ENCODE results near the gene CELSR1. TPM values are rescaled to one million over a fixed set of nuclear protein-coding genes. Genes with fewer than 3 reads are reported as not detected.

CELSR1 gene
- total and polyA plus RNA-seq, 2 of the 13 experiments (the other 11 are each of a cell fraction or from before 2014, with no cell fraction given) = 0.78 to 1.8 TPM

DNA sequence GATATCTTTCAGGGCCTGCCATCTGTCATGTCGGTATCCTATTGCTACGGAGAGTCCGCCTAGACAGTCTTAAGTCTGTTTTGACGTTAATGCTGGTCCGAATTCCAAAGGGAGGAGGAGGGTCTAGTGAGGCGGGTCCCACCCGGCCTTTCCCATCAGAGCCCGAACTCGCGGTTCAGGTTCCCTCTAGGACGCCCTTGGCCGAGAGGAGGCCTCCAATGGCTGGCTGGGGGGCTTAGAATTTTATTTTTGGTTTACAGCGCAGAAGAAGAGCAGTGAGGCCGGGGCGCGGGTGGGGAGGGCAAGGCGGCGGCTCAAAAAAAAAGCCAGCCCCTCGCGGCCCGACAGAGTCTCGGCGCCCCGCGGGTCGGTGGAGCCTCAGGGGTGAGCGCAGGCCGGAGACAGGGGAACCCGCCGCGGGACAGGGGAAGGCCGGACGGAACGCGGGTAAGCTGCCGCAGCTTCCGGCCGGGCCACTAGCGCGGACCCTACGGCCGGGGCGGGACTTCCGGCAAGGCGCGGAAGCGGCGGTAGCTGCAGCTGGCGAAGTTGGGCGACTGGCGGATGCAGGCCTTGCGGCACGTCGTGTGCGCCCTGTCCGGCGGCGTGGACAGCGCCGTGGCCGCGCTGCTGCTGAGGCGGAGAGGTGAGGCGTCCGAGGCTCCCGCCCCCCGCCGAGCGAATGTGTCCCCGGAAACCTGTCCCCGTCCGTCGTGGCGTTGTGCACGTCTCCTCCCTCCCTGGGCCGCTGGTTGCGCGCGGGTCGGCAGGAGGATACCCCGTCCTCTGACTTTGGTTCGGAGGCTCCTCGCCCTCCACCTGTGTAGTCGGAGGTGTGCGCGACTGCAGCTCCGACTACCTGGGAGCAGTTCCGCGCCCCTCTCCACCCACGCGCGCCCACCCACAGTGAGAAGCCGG lies 202.0 kb downstream of the CELSR1 start, which contains the start of gene TRMU (continued):
- TF ChIP-seq, protein P1, sequence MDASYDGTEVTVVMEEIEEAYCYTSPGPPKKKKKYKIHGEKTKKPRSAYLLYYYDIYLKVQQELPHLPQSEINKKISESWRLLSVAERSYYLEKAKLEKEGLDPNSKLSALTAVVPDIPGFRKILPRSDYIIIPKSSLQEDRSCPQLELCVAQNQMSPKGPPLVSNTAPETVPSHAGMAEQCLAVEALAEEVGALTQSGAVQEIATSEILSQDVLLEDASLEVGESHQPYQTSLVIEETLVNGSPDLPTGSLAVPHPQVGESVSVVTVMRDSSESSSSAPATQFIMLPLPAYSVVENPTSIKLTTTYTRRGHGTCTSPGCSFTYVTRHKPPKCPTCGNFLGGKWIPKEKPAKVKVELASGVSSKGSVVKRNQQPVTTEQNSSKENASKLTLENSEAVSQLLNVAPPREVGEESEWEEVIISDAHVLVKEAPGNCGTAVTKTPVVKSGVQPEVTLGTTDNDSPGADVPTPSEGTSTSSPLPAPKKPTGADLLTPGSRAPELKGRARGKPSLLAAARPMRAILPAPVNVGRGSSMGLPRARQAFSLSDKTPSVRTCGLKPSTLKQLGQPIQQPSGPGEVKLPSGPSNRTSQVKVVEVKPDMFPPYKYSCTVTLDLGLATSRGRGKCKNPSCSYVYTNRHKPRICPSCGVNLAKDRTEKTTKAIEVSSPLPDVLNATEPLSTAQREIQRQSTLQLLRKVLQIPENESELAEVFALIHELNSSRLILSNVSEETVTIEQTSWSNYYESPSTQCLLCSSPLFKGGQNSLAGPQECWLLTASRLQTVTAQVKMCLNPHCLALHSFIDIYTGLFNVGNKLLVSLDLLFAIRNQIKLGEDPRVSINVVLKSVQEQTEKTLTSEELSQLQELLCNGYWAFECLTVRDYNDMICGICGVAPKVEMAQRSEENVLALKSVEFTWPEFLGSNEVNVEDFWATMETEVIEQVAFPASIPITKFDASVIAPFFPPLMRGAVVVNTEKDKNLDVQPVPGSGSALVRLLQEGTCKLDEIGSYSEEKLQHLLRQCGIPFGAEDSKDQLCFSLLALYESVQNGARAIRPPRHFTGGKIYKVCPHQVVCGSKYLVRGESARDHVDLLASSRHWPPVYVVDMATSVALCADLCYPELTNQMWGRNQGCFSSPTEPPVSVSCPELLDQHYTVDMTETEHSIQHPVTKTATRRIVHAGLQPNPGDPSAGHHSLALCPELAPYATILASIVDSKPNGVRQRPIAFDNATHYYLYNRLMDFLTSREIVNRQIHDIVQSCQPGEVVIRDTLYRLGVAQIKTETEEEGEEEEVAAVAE (CRISPR knock-in tag; IDR thresholded peaks at IDR 0.05; ENCODE audit: borderline replicate concordance) = peak; percentile 76; the same call in 1 of the 2 replicates
- TF ChIP-seq SATB2 (CRISPR knock-in tag; IDR thresholded peaks at IDR 0.05) = peak; percentile 79; the same call in 1 of the 2 replicates
- peak; percentile 76 for TF ChIP-seq MED13 (CRISPR knock-in tag; IDR thresholded peaks at IDR 0.05)
- TF ChIP-seq ZNF703 (CRISPR knock-in tag; IDR thresholded peaks at IDR 0.05; ENCODE audit: borderline replicate concordance) = peak; percentile 75; the same call in 1 of the 2 replicates
- peak; percentile 49 for TF ChIP-seq HNF4A (CRISPR knock-in tag; IDR thresholded peaks at IDR 0.05)
- TF ChIP-seq RFX5 (IDR thresholded peaks at IDR 0.05; ENCODE audit: low read depth, low read length) = peak; percentile 41; the same call in 1 of the 2 replicates
- no peak for TF ChIP-seq ZNF33A (CRISPR knock-in tag; IDR thresholded peaks at IDR 0.05; ENCODE audit: borderline replicate concordance)
- TF ChIP-seq, protein P2, sequence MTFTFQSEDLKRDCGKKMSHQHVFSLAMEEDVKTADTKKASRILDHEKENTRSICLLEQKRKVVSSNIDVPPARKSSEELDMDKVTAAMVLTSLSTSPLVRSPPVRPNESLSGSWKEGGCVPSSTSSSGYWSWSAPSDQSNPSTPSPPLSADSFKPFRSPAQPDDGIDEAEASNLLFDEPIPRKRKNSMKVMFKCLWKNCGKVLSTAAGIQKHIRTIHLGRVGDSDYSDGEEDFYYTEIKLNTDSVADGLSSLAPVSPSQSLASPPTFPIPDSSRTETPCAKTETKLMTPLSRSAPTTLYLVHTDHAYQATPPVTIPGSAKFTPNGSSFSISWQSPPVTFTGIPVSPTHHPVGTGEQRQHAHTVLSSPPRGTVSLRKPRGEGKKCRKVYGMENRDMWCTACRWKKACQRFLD (CRISPR knock-in tag; IDR thresholded peaks at IDR 0.05; ENCODE audit: borderline replicate concordance) = peak; percentile 83; the same call in 1 of the 2 replicates
- 0 out of 2 replicates have a peak, but pooled peaks have one; percentile 31 for TF ChIP-seq FOXJ3 (CRISPR knock-in tag; IDR thresholded peaks at IDR 0.05; ENCODE audit: borderline replicate concordance)
- peak; percentile 92 for TF ChIP-seq ZNF331 (CRISPR knock-in tag; IDR thresholded peaks at IDR 0.05)
- TF ChIP-seq ARHGAP35 (CRISPR knock-in tag; IDR thresholded peaks at IDR 0.05; ENCODE audit: borderline replicate concordance) = peak; percentile 93
- TF ChIP-seq ZNF615 (CRISPR knock-in tag; IDR thresholded peaks at IDR 0.05; ENCODE audit: borderline replicate concordance) = no peak
- peak; percentile 89 for TF ChIP-seq ATF7-NPFF (CRISPR knock-in tag; IDR thresholded peaks at IDR 0.05; ENCODE audit: low read depth)
- TF ChIP-seq, protein P3, sequence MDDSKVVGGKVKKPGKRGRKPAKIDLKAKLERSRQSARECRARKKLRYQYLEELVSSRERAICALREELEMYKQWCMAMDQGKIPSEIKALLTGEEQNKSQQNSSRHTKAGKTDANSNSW (CRISPR knock-in tag; IDR thresholded peaks at IDR 0.05; ENCODE audit: borderline replicate concordance) = peak; percentile 77; the same call in 1 of the 2 replicates
- TF ChIP-seq ZNF792 (CRISPR knock-in tag; IDR thresholded peaks at IDR 0.05) = peak; percentile 58; the same call in 1 of the 2 replicates
- TF ChIP-seq KLF6 (CRISPR knock-in tag; IDR thresholded peaks at IDR 0.05) = no peak; the same call in 1 of the 2 replicates
- peak; percentile 86; the same call in 1 of the 2 replicates for TF ChIP-seq ZNF547 (CRISPR knock-in tag; IDR thresholded peaks at IDR 0.05)
- 0 out of 2 replicates have a peak, but pooled peaks have one; percentile 49 for TF ChIP-seq ZNF180 (CRISPR knock-in tag; IDR thresholded peaks at IDR 0.05; ENCODE audit: borderline replicate concordance, low read depth)
- peak; percentile 89 for TF ChIP-seq AHR (CRISPR knock-in tag; IDR thresholded peaks at IDR 0.05)
- TF ChIP-seq ZNF678 (CRISPR knock-in tag; IDR thresholded peaks at IDR 0.05) = peak; percentile 26; the same call in 1 of the 2 replicates
- TF ChIP-seq KDM5A (IDR thresholded peaks at IDR 0.05; ENCODE audit: borderline replicate concordance, low read length) = peak; percentile 95
- TF ChIP-seq MIER2 (CRISPR knock-in tag; IDR thresholded peaks at IDR 0.05) = peak; percentile 73; the same call in 1 of the 2 replicates
- TF ChIP-seq NR1H2 (CRISPR knock-in tag; IDR thresholded peaks at IDR 0.05; ENCODE audit: borderline replicate concordance, low read depth) = 0 out of 2 replicates have a peak, but pooled peaks have one; percentile 71
- 0 out of 2 replicates have a peak, but pooled peaks have one; percentile 17 for TF ChIP-seq CHD2 (IDR thresholded peaks at IDR 0.05; ENCODE audit: low read depth, low read length)
